Activated effector memory CD4-positive, alpha-beta T cell treated with Interleukin-2 at 50 U/mL for 16 hours (primary cell): ENCODE results near the gene TMEM42.

ENCODE experiments used
- DNase-seq: peaks from one replicate; pipeline ENCODE4 v3.0.0-alpha.2; 2020

The TMEM42 gene

DNA sequence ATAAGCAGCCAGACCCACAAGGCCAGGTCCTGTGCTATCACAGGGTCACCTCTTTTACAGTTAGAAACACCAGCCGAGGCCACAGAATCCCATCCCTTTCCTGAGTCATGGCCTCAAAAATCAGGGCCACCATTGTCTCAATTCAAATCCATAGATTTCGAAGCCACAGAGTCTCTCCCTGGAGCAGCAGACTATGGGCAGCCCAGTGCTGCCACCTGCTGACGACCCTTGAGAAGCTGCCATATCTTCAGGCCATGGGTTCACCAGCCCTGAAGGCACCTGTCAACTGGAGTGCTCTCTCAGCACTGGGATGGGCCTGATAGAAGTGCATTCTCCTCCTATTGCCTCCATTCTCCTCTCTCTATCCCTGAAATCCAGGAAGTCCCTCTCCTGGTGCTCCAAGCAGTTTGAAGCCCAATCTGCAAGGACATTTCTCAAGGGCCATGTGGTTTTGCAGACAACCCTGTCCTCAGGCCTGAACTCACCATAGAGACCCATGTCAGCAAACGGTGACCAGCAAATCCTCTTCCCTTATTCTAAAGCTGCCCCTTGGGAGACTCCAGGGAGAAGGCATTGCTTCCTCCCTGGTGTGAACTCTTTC is 52.3 kb downstream of the TMEM42 start:
- peak; percentile 40 for DNase-seq

DNA sequence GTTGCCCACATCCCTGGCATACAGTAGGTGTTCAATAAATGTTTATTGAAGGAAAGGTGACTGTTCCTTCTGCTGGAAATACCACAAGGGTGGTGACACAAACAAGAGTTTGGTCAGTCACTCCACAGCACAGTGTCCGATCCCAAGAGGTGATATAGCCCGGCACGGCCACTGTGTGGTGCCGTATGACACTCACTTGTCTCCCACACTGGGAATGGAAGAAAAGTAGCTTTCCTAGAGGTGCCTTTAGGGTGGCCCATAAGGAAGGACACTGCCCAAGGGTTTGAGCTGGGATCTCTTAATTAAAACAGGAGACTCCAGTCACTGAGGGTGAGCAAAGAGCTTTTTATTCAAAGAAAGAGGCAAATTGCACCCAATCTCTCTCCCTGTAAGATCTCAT is 53.2 kb downstream of the TMEM42 start:
- DNase-seq: no peak
